Endothelial cell (in vitro differentiated cells): Measurements from ENCODE around the gene GABRR1. TPM values are rescaled to one million over a fixed set of nuclear protein-coding genes. Genes with fewer than 3 reads are reported as not detected.

Experiments
- DNase-seq: peaks from one replicate; pipeline ENCODE4 v3.0.0; 2021; ENCODE audit warnings: low spot score
- H3K27ac Mint-ChIP-seq: one replicate; pipeline ENCODE4 v1.8.0; 2021; ENCODE audit warnings: mixed read lengths, inconsistent platforms; ENCODE audit not compliant: unreplicated experiment
- H3K27me3 Mint-ChIP-seq: one replicate; pipeline ENCODE4 v1.8.0; 2021; ENCODE audit warnings: mild to moderate bottlenecking, moderate library complexity, mixed read lengths, inconsistent platforms; ENCODE audit not compliant: unreplicated experiment
- H3K36me3 Mint-ChIP-seq: one replicate; pipeline ENCODE4 v1.8.0; 2021; ENCODE audit warnings: mild to moderate bottlenecking, low read depth, mixed read lengths, inconsistent platforms; ENCODE audit not compliant: unreplicated experiment
- H3K4me1 Mint-ChIP-seq: one replicate; pipeline ENCODE4 v1.8.0; 2021; ENCODE audit warnings: mild to moderate bottlenecking, mixed read lengths, inconsistent platforms; ENCODE audit not compliant: unreplicated experiment
- H3K4me3 Mint-ChIP-seq: one replicate; pipeline ENCODE4 v1.8.0; 2021; ENCODE audit warnings: mild to moderate bottlenecking, mixed read lengths, inconsistent platforms; ENCODE audit not compliant: unreplicated experiment
- H3K9me3 Mint-ChIP-seq: one replicate; pipeline ENCODE4 v1.8.0; 2021; ENCODE audit warnings: mixed read lengths, inconsistent platforms; ENCODE audit not compliant: unreplicated experiment
- CTCF ChIP-seq: fragments of 200-600 bp; sonication (generic); IDR thresholded peaks from one replicate; pipeline ENCODE4 v1.5.0; 2021; ENCODE audit warnings: antibody characterized with exemption; ENCODE audit not compliant: unreplicated experiment
- total RNA-seq: library from RNA; stranded (reverse); fragmentation: NEBNext Ultra II Directional; extraction: Animal tissue kit (Norgen Biotek cat#: 25700); gene quantifications from one replicate; pipeline ENCODE4 v1.2.1, GENCODE V29; 2021; ENCODE audit not compliant: unreplicated experiment

The GABRR1 gene
- total RNA-seq, 1 donor from 2014 or later, result not detected

- no peaks in the 10 kb centered on the region for H3K27me3 Mint-ChIP-seq
- peaks cover 6% of the 10 kb centered on the region for H3K4me1 Mint-ChIP-seq
- no peak for TF ChIP-seq CTCF
- no peaks in the 10 kb centered on the region for H3K9me3 Mint-ChIP-seq
- peaks cover 3% of the 10 kb centered on the region for H3K36me3 Mint-ChIP-seq
- H3K27ac Mint-ChIP-seq, result no peak overlapping the region
- no peak overlapping the region for H3K4me3 Mint-ChIP-seq
- DNase-seq, result no peak
Observed at GRCh38 chr6:89221971-89222711, 5.0 kb upstream of the GABRR1 start.

GRCh38 chr6:89221129-89221528 lies 4.0 kb upstream of the GABRR1 start:
- Mint-ChIP-seq H3K36me3 (peaks cover 3% of the 10 kb centered on the region), H3K9me3 (no peaks in the 10 kb centered on the region), H3K27me3 (no peaks in the 10 kb centered on the region), H3K27ac (no peak overlapping the region), H3K4me1 (peaks cover 9% of the 10 kb centered on the region), H3K4me3 (no peak overlapping the region)
- no peak for DNase-seq
- TF ChIP-seq CTCF, result no peak

- H3K36me3 Mint-ChIP-seq, result no peaks in the 10 kb centered on the region
- no peak for TF ChIP-seq CTCF
- H3K27me3 Mint-ChIP-seq, result no peaks in the 10 kb centered on the region
- H3K9me3 Mint-ChIP-seq, result no peaks in the 10 kb centered on the region
- DNase-seq, result no peak
- peaks cover 9% of the 10 kb centered on the region for H3K4me1 Mint-ChIP-seq
- H3K4me3 Mint-ChIP-seq, result no peak overlapping the region
- H3K27ac Mint-ChIP-seq, result no peak overlapping the region
Observed at GRCh38 chr6:89216411-89216810, 747 bp downstream of the GABRR1 start.

- Mint-ChIP-seq H3K27me3 (peaks cover 5% of the 10 kb centered on the region), H3K4me1 (peaks cover 9% of the 10 kb centered on the region), H3K4me3 (no peak overlapping the region), H3K36me3 (no peaks in the 10 kb centered on the region), H3K27ac (no peak overlapping the region), H3K9me3 (no peaks in the 10 kb centered on the region)
- TF ChIP-seq CTCF, result no peak
- DNase-seq, result no peak
Observed at GRCh38 chr6:89215391-89215790, 1.8 kb downstream of the GABRR1 start.

- no peak overlapping the region for H3K4me3 Mint-ChIP-seq
- H3K36me3 Mint-ChIP-seq, result no peaks in the 10 kb centered on the region
- H3K4me1 Mint-ChIP-seq, result peaks cover 9% of the 10 kb centered on the region
- no peak overlapping the region for H3K27ac Mint-ChIP-seq
- DNase-seq, result no peak
- H3K27me3 Mint-ChIP-seq, result peaks cover 5% of the 10 kb centered on the region
- TF ChIP-seq CTCF, result no peak
- no peaks in the 10 kb centered on the region for H3K9me3 Mint-ChIP-seq
Observed at GRCh38 chr6:89214197-89214596, 3.0 kb downstream of the GABRR1 start.
